ENCODE measurements around the gene RAD51AP2.
"Not testable (repeated sequence)": the region's sequence is repeated elsewhere in the genome, so short reads cannot be mapped to it uniquely, and the experiment has no call there.

RAD51AP2 gene

GRCh38 chr2:17495590-17495989 lies 22.6 kb downstream of the RAD51AP2 start (continued):
- TF ChIP-seq KLF9 (tag by site-specific recombination; IDR thresholded peaks at IDR 0.05; ENCODE audit: low read depth) (no peak), ZNF654 (tag by site-specific recombination; IDR thresholded peaks at IDR 0.05; ENCODE audit: low read depth) (no peak), ZBTB21 (tag by site-specific recombination; IDR thresholded peaks at IDR 0.05) (no peak), ZNF16 (tag by site-specific recombination; IDR thresholded peaks at IDR 0.05; ENCODE audit: low read depth) (no peak), ZNF692 (tag by site-specific recombination; IDR thresholded peaks at IDR 0.05) (no peak), ZNF580 (tag by site-specific recombination; IDR thresholded peaks at IDR 0.05) (no peak)

GRCh38 chr2:17490165-17490564 lies 28.1 kb downstream of the RAD51AP2 start:
- H3K9me3 ChIP-seq (ENCODE audit: control insufficient read depth, insufficient read depth, low read depth, low read length); H3K4me3 ChIP-seq (ENCODE audit: low read depth, low read length); CTCF ChIA-PET; H3K36me3 ChIP-seq (ENCODE audit: control insufficient read depth in 2 of 2, insufficient read depth in 1 of 2, low read length in 2 of 2); H3K27ac ChIP-seq (ENCODE audit: extremely low read depth, low read depth, low read length); H3K4me1 ChIP-seq (ENCODE audit: control insufficient read depth, insufficient read depth, low read length); POLR2A ChIA-PET: not testable (repeated sequence)

- CTCF ChIA-PET; H3K4me3 ChIP-seq (ENCODE audit: low read depth, low read length); H3K36me3 ChIP-seq (ENCODE audit: control insufficient read depth in 2 of 2, insufficient read depth in 1 of 2, low read length in 2 of 2); POLR2A ChIA-PET; H3K9me3 ChIP-seq (ENCODE audit: control insufficient read depth, insufficient read depth, low read depth, low read length); H3K27ac ChIP-seq (ENCODE audit: extremely low read depth, low read depth, low read length); H3K4me1 ChIP-seq (ENCODE audit: control insufficient read depth, insufficient read depth, low read length): not testable (repeated sequence)
- 0 out of 2 replicates have a peak, but pooled peaks have one; percentile 21 for TF ChIP-seq ZNF280D (tag by site-specific recombination; IDR thresholded peaks at IDR 0.05)
- peak; percentile 65 for TF ChIP-seq ZNF146 (tag by site-specific recombination; IDR thresholded peaks at IDR 0.05)
Observed at GRCh38 chr2:17488610-17489009, 29.6 kb downstream of the RAD51AP2 start.

- H3K27ac ChIP-seq (ENCODE audit: extremely low read depth, low read depth, low read length): no peak overlapping the region
- H3K9me3 ChIP-seq (ENCODE audit: control insufficient read depth, insufficient read depth, low read depth, low read length): no peaks in the 10 kb centered on the region
- no peak overlapping the region for H3K4me3 ChIP-seq (ENCODE audit: low read depth, low read length)
- CTCF ChIA-PET: interaction anchor here (0.7 to 1.4 kb wide), 3 partner anchors 13 to 188 kb away, joined by 4 to 5 read pairs (median 4); no protein-coding TSS in a partner anchor
- no peak for TF ChIP-seq ZNF292 (tag by site-specific recombination; IDR thresholded peaks at IDR 0.05; ENCODE audit: borderline replicate concordance, low read depth)
- TF ChIP-seq ZNF274 (IDR thresholded peaks at IDR 0.05; ENCODE audit: low read length): no peak
- no peak for TF ChIP-seq ZNF274 (tag by site-specific recombination; IDR thresholded peaks at IDR 0.05; ENCODE audit: borderline replicate concordance)
- TF ChIP-seq ZNF19 (tag by site-specific recombination; IDR thresholded peaks at IDR 0.05; ENCODE audit: low read depth): no peak
- TF ChIP-seq SALL2 (tag by site-specific recombination; IDR thresholded peaks at IDR 0.05; ENCODE audit: borderline replicate concordance): no peak
- TF ChIP-seq ZNF610 (tag by site-specific recombination; IDR thresholded peaks at IDR 0.05; ENCODE audit: borderline replicate concordance): no peak
- no peak for TF ChIP-seq ZNF335 (tag by site-specific recombination; conservative IDR thresholded peaks at IDR 0.05)
- no peak for TF ChIP-seq PRDM10 (tag by site-specific recombination; IDR thresholded peaks at IDR 0.05)
- TF ChIP-seq ZNF548 (tag by site-specific recombination; IDR thresholded peaks at IDR 0.05): no peak
- TF ChIP-seq ZNF239 (tag by site-specific recombination; IDR thresholded peaks at IDR 0.05): no peak
- no peak for TF ChIP-seq KLF17 (tag by site-specific recombination; IDR thresholded peaks at IDR 0.05)
- H3K4me1 ChIP-seq (ENCODE audit: control insufficient read depth, insufficient read depth, low read length): no peaks in the 10 kb centered on the region
- POLR2A ChIA-PET: no interaction called here
- H3K36me3 ChIP-seq (ENCODE audit: control insufficient read depth in 2 of 2, insufficient read depth in 1 of 2, low read length in 2 of 2): no peaks in the 10 kb centered on the region
Observed at GRCh38 chr2:17483496-17483895, 34.7 kb downstream of the RAD51AP2 start.

Data from HEK293 (cell line).